ENCODE results near the gene PTPRN2.

Gene PTPRN2

GRCh38 chr7:157834501-157835163, 753.0 kb downstream of the PTPRN2 start:
- no peaks in the 10 kb centered on the region for H3K36me3 ChIP-seq (ENCODE audit: insufficient read depth, low read length)
- H3K4me3 ChIP-seq (ENCODE audit: low read length): no peak overlapping the region
- H3K9me3 ChIP-seq (replicated peaks; ENCODE audit: low read length): peaks cover 20% of the 10 kb centered on the region
- H3K4me2 ChIP-seq (ENCODE audit: low read length): no peak overlapping the region
- H3K27me3 ChIP-seq (ENCODE audit: control insufficient read depth, insufficient read depth, low read length): no peaks in the 10 kb centered on the region
- H3K4me1 ChIP-seq (ENCODE audit: control insufficient read depth, insufficient read depth, low read length): no peaks in the 10 kb centered on the region
- H3K9ac ChIP-seq (ENCODE audit: low read depth, low read length): no peak overlapping the region

GRCh38 chr7:157832866-157833607, 754.6 kb downstream of the PTPRN2 start:
- Histone ChIP-seq H3K36me3 (ENCODE audit: insufficient read depth, low read length) (no peaks in the 10 kb centered on the region), H3K4me1 (ENCODE audit: control insufficient read depth, insufficient read depth, low read length) (no peaks in the 10 kb centered on the region), H3K9me3 (replicated peaks; ENCODE audit: low read length) (peaks cover 19% of the 10 kb centered on the region), H3K9ac (ENCODE audit: low read depth, low read length) (no peak overlapping the region), H3K4me2 (ENCODE audit: low read length) (no peak overlapping the region), H3K27me3 (ENCODE audit: control insufficient read depth, insufficient read depth, low read length) (no peaks in the 10 kb centered on the region), H3K4me3 (ENCODE audit: low read length) (no peak overlapping the region)

- Histone ChIP-seq H3K9ac (ENCODE audit: low read depth, low read length) (no peak overlapping the region), H3K4me2 (ENCODE audit: low read length) (no peak overlapping the region), H3K27me3 (ENCODE audit: control insufficient read depth, insufficient read depth, low read length) (no peaks in the 10 kb centered on the region), H3K36me3 (ENCODE audit: insufficient read depth, low read length) (no peaks in the 10 kb centered on the region), H3K9me3 (replicated peaks; ENCODE audit: low read length) (peaks cover 18% of the 10 kb centered on the region), H3K4me3 (ENCODE audit: low read length) (no peak overlapping the region), H3K4me1 (ENCODE audit: control insufficient read depth, insufficient read depth, low read length) (no peaks in the 10 kb centered on the region)
Measured at GRCh38 chr7:157832421-157832820, 755.2 kb downstream of the PTPRN2 start.

GRCh38 chr7:157832006-157832405, 755.6 kb downstream of the PTPRN2 start:
- H3K4me2 ChIP-seq (ENCODE audit: low read length): no peak overlapping the region
- no peaks in the 10 kb centered on the region for H3K27me3 ChIP-seq (ENCODE audit: control insufficient read depth, insufficient read depth, low read length)
- no peak overlapping the region for H3K9ac ChIP-seq (ENCODE audit: low read depth, low read length)
- H3K9me3 ChIP-seq (replicated peaks; ENCODE audit: low read length): peaks cover 15% of the 10 kb centered on the region
- no peaks in the 10 kb centered on the region for H3K4me1 ChIP-seq (ENCODE audit: control insufficient read depth, insufficient read depth, low read length)
- no peak overlapping the region for H3K4me3 ChIP-seq (ENCODE audit: low read length)
- H3K36me3 ChIP-seq (ENCODE audit: insufficient read depth, low read length): no peaks in the 10 kb centered on the region

GRCh38 chr7:157831143-157831905, 756.3 kb downstream of the PTPRN2 start:
- Histone ChIP-seq H3K9ac (ENCODE audit: low read depth, low read length) (no peak overlapping the region), H3K4me1 (ENCODE audit: control insufficient read depth, insufficient read depth, low read length) (no peaks in the 10 kb centered on the region), H3K36me3 (ENCODE audit: insufficient read depth, low read length) (no peaks in the 10 kb centered on the region), H3K4me3 (ENCODE audit: low read length) (no peak overlapping the region), H3K9me3 (replicated peaks; ENCODE audit: low read length) (peaks cover 15% of the 10 kb centered on the region), H3K4me2 (ENCODE audit: low read length) (no peak overlapping the region), H3K27me3 (ENCODE audit: control insufficient read depth, insufficient read depth, low read length) (no peaks in the 10 kb centered on the region)

GRCh38 chr7:157830331-157830730, 757.3 kb downstream of the PTPRN2 start:
- H3K4me1 ChIP-seq (ENCODE audit: control insufficient read depth, insufficient read depth, low read length): no peaks in the 10 kb centered on the region
- no peak overlapping the region for H3K4me3 ChIP-seq (ENCODE audit: low read length)
- peaks cover 18% of the 10 kb centered on the region for H3K9me3 ChIP-seq (replicated peaks; ENCODE audit: low read length)
- no peak overlapping the region for H3K9ac ChIP-seq (ENCODE audit: low read depth, low read length)
- H3K27me3 ChIP-seq (ENCODE audit: control insufficient read depth, insufficient read depth, low read length): no peaks in the 10 kb centered on the region
- H3K4me2 ChIP-seq (ENCODE audit: low read length): no peak overlapping the region
- H3K36me3 ChIP-seq (ENCODE audit: insufficient read depth, low read length): no peaks in the 10 kb centered on the region

- Histone ChIP-seq H3K4me3 (ENCODE audit: low read length) (no peak overlapping the region), H3K9ac (ENCODE audit: low read depth, low read length) (no peak overlapping the region), H3K4me2 (ENCODE audit: low read length) (no peak overlapping the region), H3K4me1 (ENCODE audit: control insufficient read depth, insufficient read depth, low read length) (no peaks in the 10 kb centered on the region), H3K27me3 (ENCODE audit: control insufficient read depth, insufficient read depth, low read length) (no peaks in the 10 kb centered on the region), H3K36me3 (ENCODE audit: insufficient read depth, low read length) (no peaks in the 10 kb centered on the region), H3K9me3 (replicated peaks; ENCODE audit: low read length) (peaks cover 20% of the 10 kb centered on the region)
Measured at GRCh38 chr7:157829491-157829890, 758.1 kb downstream of the PTPRN2 start.

- Histone ChIP-seq H3K4me2 (ENCODE audit: low read length) (no peak overlapping the region), H3K27me3 (ENCODE audit: control insufficient read depth, insufficient read depth, low read length) (no peaks in the 10 kb centered on the region), H3K9ac (ENCODE audit: low read depth, low read length) (no peak overlapping the region), H3K4me1 (ENCODE audit: control insufficient read depth, insufficient read depth, low read length) (no peaks in the 10 kb centered on the region), H3K36me3 (ENCODE audit: insufficient read depth, low read length) (no peaks in the 10 kb centered on the region), H3K9me3 (replicated peaks; ENCODE audit: low read length) (peaks cover 20% of the 10 kb centered on the region), H3K4me3 (ENCODE audit: low read length) (no peak overlapping the region)
Measured at GRCh38 chr7:157828881-157829280, 758.7 kb downstream of the PTPRN2 start.

- no peaks in the 10 kb centered on the region for H3K27me3 ChIP-seq (ENCODE audit: control insufficient read depth, insufficient read depth, low read length)
- peaks cover 20% of the 10 kb centered on the region for H3K9me3 ChIP-seq (replicated peaks; ENCODE audit: low read length)
- H3K4me3 ChIP-seq (ENCODE audit: low read length): no peak overlapping the region
- H3K4me1 ChIP-seq (ENCODE audit: control insufficient read depth, insufficient read depth, low read length): no peaks in the 10 kb centered on the region
- H3K9ac ChIP-seq (ENCODE audit: low read depth, low read length): no peak overlapping the region
- no peaks in the 10 kb centered on the region for H3K36me3 ChIP-seq (ENCODE audit: insufficient read depth, low read length)
- H3K4me2 ChIP-seq (ENCODE audit: low read length): no peak overlapping the region
Measured at GRCh38 chr7:157828190-157828589, 759.4 kb downstream of the PTPRN2 start.

GRCh38 chr7:157827863-157828160, 759.8 kb downstream of the PTPRN2 start:
- H3K36me3 ChIP-seq (ENCODE audit: insufficient read depth, low read length): no peaks in the 10 kb centered on the region
- H3K9ac ChIP-seq (ENCODE audit: low read depth, low read length): no peak overlapping the region
- H3K4me2 ChIP-seq (ENCODE audit: low read length): no peak overlapping the region
- H3K4me1 ChIP-seq (ENCODE audit: control insufficient read depth, insufficient read depth, low read length): no peaks in the 10 kb centered on the region
- H3K4me3 ChIP-seq (ENCODE audit: low read length): no peak overlapping the region
- H3K27me3 ChIP-seq (ENCODE audit: control insufficient read depth, insufficient read depth, low read length): no peaks in the 10 kb centered on the region
- H3K9me3 ChIP-seq (replicated peaks; ENCODE audit: low read length): peaks cover 20% of the 10 kb centered on the region

GRCh38 chr7:157827045-157827862, 760.4 kb downstream of the PTPRN2 start:
- no peak overlapping the region for H3K4me3 ChIP-seq (ENCODE audit: low read length)
- no peaks in the 10 kb centered on the region for H3K27me3 ChIP-seq (ENCODE audit: control insufficient read depth, insufficient read depth, low read length)
- H3K9me3 ChIP-seq (replicated peaks; ENCODE audit: low read length): peaks cover 17% of the 10 kb centered on the region
- no peaks in the 10 kb centered on the region for H3K36me3 ChIP-seq (ENCODE audit: insufficient read depth, low read length)
- H3K4me1 ChIP-seq (ENCODE audit: control insufficient read depth, insufficient read depth, low read length): no peaks in the 10 kb centered on the region
- H3K9ac ChIP-seq (ENCODE audit: low read depth, low read length): no peak overlapping the region
- no peak overlapping the region for H3K4me2 ChIP-seq (ENCODE audit: low read length)
